Lower leg skin (tissue), 3 donors: ENCODE results near the gene PLCG1.

ENCODE experiments used
- CTCF ChIP-seq, 3 donors: fragments of 450-650 bp; IDR thresholded peaks; one replicate each; pipeline ENCODE4 v1.5.1; 2016; ENCODE audit warnings: antibody characterized with exemption in 3 of 3, mild to moderate bottlenecking in 3 of 3, moderate library complexity in 2 of 3
- POLR2A ChIP-seq, 2 donors: fragments of 450-650 bp; IDR thresholded peaks; one replicate each; pipeline ENCODE4 v1.6.1; 2016 to 2017; ENCODE audit warnings: antibody characterized with exemption in 2 of 2, mild to moderate bottlenecking in 1 of 2, moderate library complexity in 1 of 2

GRCh38 chr20:41161886-41162285 lies 24.5 kb downstream of the PLCG1 start:
- TF ChIP-seq CTCF (IDR thresholded peaks at IDR 0.05): no peak
- TF ChIP-seq POLR2A (IDR thresholded peaks at IDR 0.05): no peak
